Activated CD4-positive, alpha-beta memory T cell treated with anti-CD3 and anti-CD28 coated beads for 36 hours (primary cell): ENCODE measurements around the gene SEPTIN2. TPM values are rescaled to one million over a fixed set of nuclear protein-coding genes. Genes with fewer than 3 reads are reported as not detected.

ENCODE experiments used
- CTCF ChIA-PET: fragments of 350-600 bp; sonication (Branson Sonifier 250); formaldehyde crosslinking; loops from one replicate; lab custom pipeline; 2021; ENCODE audit warnings: antibody characterized with exemption, inconsistent platforms; lab: Charles Lee
- POLR2A ChIA-PET: fragments of 350-600 bp; sonication (Branson Sonifier 250); formaldehyde crosslinking; loops from one replicate; lab custom pipeline; 2021; ENCODE audit warnings: antibody characterized with exemption; lab: Charles Lee
- DNase-seq: peaks from one replicate; pipeline ENCODE4 v3.0.0-alpha.2; 2020
- H3K27ac Mint-ChIP-seq: one replicate; pipeline ENCODE4 v1.8.0; 2021; ENCODE audit warnings: mixed read lengths
- H3K27me3 Mint-ChIP-seq: one replicate; pipeline ENCODE4 v1.8.0; 2021; ENCODE audit warnings: mixed read lengths
- H3K36me3 Mint-ChIP-seq: one replicate; pipeline ENCODE4 v1.8.0; 2021; ENCODE audit warnings: mixed read lengths
- H3K4me1 Mint-ChIP-seq: one replicate; pipeline ENCODE4 v1.8.0; 2021; ENCODE audit warnings: low read depth, mixed read lengths
- H3K4me3 Mint-ChIP-seq: one replicate; pipeline ENCODE4 v1.8.0; 2021; ENCODE audit warnings: mild to moderate bottlenecking, mixed read lengths
- H3K9me3 Mint-ChIP-seq: one replicate; pipeline ENCODE4 v1.8.0; 2021; ENCODE audit warnings: mixed read lengths
- intact Hi-C: fragments of 100-400 bp; cut with micrococcal nuclease; formaldehyde crosslinking; loops from one replicate; pipeline ENCODE4 v1.15.1; 2023
- total RNA-seq, 2 experiments: library from RNA; stranded (reverse); gene quantifications; one replicate each; pipeline ENCODE4 v1.2.3, GENCODE V29; 2021

The SEPTIN2 gene
- total RNA-seq, 2 experiments from 2014 or later = 255 to 261 TPM

- ChIA-PET POLR2A (no interaction called here), CTCF (no interaction called here)
- H3K9me3 Mint-ChIP-seq = no peaks in the 10 kb centered on the region
- H3K36me3 Mint-ChIP-seq = peaks cover 4% of the 10 kb centered on the region
- DNase-seq = no peak
- intact Hi-C loops = no loop called here
- no peaks in the 10 kb centered on the region for H3K27me3 Mint-ChIP-seq
- H3K4me3 Mint-ChIP-seq = no peak overlapping the region
- H3K4me1 Mint-ChIP-seq = no peaks in the 10 kb centered on the region
- H3K27ac Mint-ChIP-seq = no peak overlapping the region
Observed at GRCh38 chr2:241399941-241400922, 84.5 kb downstream of the SEPTIN2 start.

Other genes with a start within 250 kb of the SEPTIN2 start
- 10 to 100 TPM; 43.9 to 46.0 TPM for gene MTERF4, start 213.6 kb upstream of the SEPTIN2 start, total RNA-seq
- 100 to 1,000 TPM in 1 of 2 experiments, 10 to 100 TPM in 1; 86.1 to 100 TPM for gene PASK, start 166.5 kb upstream of the SEPTIN2 start, total RNA-seq
- gene PPP1R7, start 165.5 kb upstream of the SEPTIN2 start, total RNA-seq = 100 to 1,000 TPM; 123 to 132 TPM
- 1 to 10 TPM; 1.4 to 2.1 TPM for gene ANO7, start 127.2 kb upstream of the SEPTIN2 start, total RNA-seq
- gene HDLBP, start 253 bp upstream of the SEPTIN2 start, total RNA-seq = 100 to 1,000 TPM; 243 to 251 TPM
- gene FARP2, start 40.4 kb downstream of the SEPTIN2 start, total RNA-seq = 10 to 100 TPM; 25.1 to 29.5 TPM
- gene STK25, start 192.7 kb downstream of the SEPTIN2 start, total RNA-seq = 10 to 100 TPM; 97.9 to 99.1 TPM
- gene BOK, start 242.8 kb downstream of the SEPTIN2 start, total RNA-seq = under 1 TPM; 0.07 to 0.10 TPM